HEK293 (cell line): ENCODE results near the gene UPB1.

Experiments
- KLF7 ChIP-seq: fragments of 450-650 bp; formaldehyde crosslinking; IDR thresholded peaks from 2 replicates; pipeline ENCODE4 v1.5.1; 2016; ENCODE audit warnings: missing biosample characterization, missing genetic modification characterization, borderline replicate concordance
- YY1 ChIP-seq: fragments of 450-650 bp; formaldehyde crosslinking; IDR thresholded peaks from 2 replicates; pipeline ENCODE4 v1.5.1; 2018; ENCODE audit warnings: missing biosample characterization, missing genetic modification characterization
- ZNF10 ChIP-seq: fragments of 450-650 bp; formaldehyde crosslinking; IDR thresholded peaks from 2 replicates; pipeline ENCODE4 v1.5.1; 2017; ENCODE audit warnings: missing biosample characterization, missing genetic modification characterization
- ZNF155 ChIP-seq: fragments of 450-650 bp; formaldehyde crosslinking; IDR thresholded peaks from 2 replicates; pipeline ENCODE4 v1.5.1; 2016; ENCODE audit warnings: missing biosample characterization, missing genetic modification characterization
- ZNF211 ChIP-seq: fragments of 450-650 bp; formaldehyde crosslinking; IDR thresholded peaks from 2 replicates; pipeline ENCODE4 v1.5.1; 2016; ENCODE audit warnings: low read depth, missing biosample characterization, missing genetic modification characterization
- ZNF239 ChIP-seq: fragments of 450-650 bp; formaldehyde crosslinking; IDR thresholded peaks from 2 replicates; pipeline ENCODE4 v1.5.1; 2016; ENCODE audit warnings: missing biosample characterization, missing genetic modification characterization
- ZNF311 ChIP-seq: fragments of 450-650 bp; formaldehyde crosslinking; IDR thresholded peaks from 2 replicates; pipeline ENCODE4 v1.5.1; 2017; ENCODE audit warnings: missing biosample characterization, missing genetic modification characterization, borderline replicate concordance
- ZNF324 ChIP-seq: fragments of 450-650 bp; formaldehyde crosslinking; IDR thresholded peaks from 2 replicates; pipeline ENCODE4 v1.5.1; 2016; ENCODE audit warnings: missing biosample characterization, missing genetic modification characterization
- ZNF624 ChIP-seq: fragments of 450-650 bp; formaldehyde crosslinking; IDR thresholded peaks from 2 replicates; pipeline ENCODE4 v1.5.1; 2017; ENCODE audit warnings: missing biosample characterization, missing genetic modification characterization
- TF ChIP-seq, protein P1 (sequence below): fragments of 450-650 bp; formaldehyde crosslinking; IDR thresholded peaks from 2 replicates; pipeline ENCODE4 v1.5.1; 2016; ENCODE audit warnings: missing biosample characterization, missing genetic modification characterization
- TF ChIP-seq, protein P2 (sequence below): fragments of 450-650 bp; formaldehyde crosslinking; IDR thresholded peaks from 2 replicates; pipeline ENCODE4 v1.5.1; 2016; ENCODE audit warnings: missing biosample characterization, missing genetic modification characterization

DNA sequence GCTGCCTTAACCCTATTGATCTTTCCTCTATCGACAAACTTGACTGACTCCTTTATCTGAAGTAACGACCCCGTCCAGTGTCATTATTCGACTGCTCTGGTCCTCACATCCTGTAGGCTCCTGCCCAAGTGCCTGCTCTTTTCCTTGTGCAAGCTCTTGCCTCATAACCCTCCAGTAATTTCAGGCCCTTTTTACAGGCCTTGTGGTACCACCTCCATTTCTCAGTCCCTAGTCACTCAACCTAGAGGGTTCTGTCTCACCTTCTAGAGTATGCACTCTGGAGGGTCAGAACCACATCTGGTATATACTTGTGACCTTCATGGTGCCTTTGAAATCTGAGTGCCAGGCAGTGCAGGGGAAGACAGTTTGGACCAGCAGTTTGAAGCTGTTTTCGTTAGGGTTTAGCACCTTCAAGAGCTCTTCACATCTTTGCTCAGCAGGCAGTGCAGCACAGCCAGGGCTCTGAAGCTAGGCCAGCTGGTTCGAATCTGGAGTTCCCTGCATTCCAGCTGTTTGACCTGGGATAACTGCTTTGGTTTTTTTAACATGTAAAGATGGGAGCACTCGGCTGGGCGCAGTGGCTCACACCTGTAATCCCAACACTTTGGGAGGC lies 71.9 kb downstream of the UPB1 start:
- TF ChIP-seq YY1 (tag by site-specific recombination) (no peak), KLF7 (tag by site-specific recombination) (no peak), ZNF10 (no peak), ZNF239 (tag by site-specific recombination) (no peak), ZNF311 (tag by site-specific recombination) (no peak), ZNF624 (tag by site-specific recombination) (no peak), ZNF211 (tag by site-specific recombination) (no peak), ZNF155 (tag by site-specific recombination) (no peak), ZNF324 (tag by site-specific recombination) (no peak)
- TF ChIP-seq, protein P1, sequence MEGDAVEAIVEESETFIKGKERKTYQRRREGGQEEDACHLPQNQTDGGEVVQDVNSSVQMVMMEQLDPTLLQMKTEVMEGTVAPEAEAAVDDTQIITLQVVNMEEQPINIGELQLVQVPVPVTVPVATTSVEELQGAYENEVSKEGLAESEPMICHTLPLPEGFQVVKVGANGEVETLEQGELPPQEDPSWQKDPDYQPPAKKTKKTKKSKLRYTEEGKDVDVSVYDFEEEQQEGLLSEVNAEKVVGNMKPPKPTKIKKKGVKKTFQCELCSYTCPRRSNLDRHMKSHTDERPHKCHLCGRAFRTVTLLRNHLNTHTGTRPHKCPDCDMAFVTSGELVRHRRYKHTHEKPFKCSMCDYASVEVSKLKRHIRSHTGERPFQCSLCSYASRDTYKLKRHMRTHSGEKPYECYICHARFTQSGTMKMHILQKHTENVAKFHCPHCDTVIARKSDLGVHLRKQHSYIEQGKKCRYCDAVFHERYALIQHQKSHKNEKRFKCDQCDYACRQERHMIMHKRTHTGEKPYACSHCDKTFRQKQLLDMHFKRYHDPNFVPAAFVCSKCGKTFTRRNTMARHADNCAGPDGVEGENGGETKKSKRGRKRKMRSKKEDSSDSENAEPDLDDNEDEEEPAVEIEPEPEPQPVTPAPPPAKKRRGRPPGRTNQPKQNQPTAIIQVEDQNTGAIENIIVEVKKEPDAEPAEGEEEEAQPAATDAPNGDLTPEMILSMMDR (tag by site-specific recombination), result no peak
- TF ChIP-seq, protein P2, sequence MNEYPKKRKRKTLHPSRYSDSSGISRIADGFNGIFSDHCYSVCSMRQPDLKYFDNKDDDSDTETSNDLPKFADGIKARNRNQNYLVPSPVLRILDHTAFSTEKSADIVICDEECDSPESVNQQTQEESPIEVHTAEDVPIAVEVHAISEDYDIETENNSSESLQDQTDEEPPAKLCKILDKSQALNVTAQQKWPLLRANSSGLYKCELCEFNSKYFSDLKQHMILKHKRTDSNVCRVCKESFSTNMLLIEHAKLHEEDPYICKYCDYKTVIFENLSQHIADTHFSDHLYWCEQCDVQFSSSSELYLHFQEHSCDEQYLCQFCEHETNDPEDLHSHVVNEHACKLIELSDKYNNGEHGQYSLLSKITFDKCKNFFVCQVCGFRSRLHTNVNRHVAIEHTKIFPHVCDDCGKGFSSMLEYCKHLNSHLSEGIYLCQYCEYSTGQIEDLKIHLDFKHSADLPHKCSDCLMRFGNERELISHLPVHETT (tag by site-specific recombination), result no peak
